Stimulated activated CD8-positive, alpha-beta memory T cell treated with anti-CD3 and anti-CD28 coated beads, Interleukin-12 subunit alpha, Interleukin-12 subunit beta, amount 100 ng/mL, for 24 hours (primary cell): Measurements from ENCODE around the gene TRIM75.
"Not testable (repeated sequence)": the region's sequence is repeated elsewhere in the genome, so short reads cannot be mapped to it uniquely, and the experiment has no call there.

Experiments used
- DNase-seq: peaks from one replicate; pipeline ENCODE4 v3.0.0-alpha.2; 2020; ENCODE audit errors: extremely low read depth

TRIM75 gene

DNA sequence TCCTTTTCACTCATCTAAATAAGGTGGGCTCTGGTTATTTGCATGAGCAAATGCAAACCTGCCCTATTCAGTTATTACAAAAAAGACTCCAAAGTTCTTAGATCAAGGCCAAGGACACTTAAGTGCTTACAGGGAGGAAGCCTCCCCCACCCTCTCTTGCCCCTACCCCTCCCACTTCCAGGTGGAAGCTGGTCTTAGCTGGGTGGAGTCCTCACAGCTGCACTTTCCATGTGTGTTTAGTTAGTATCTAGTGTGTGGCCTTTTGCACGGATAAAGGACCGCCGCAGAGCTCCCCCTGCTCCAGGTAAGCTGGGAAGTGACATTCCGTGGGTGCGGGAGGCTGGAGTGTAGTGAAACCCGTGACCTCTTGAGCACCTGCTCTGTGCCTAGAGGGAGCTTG is at the start of gene TRIM75:
TSS of gene TRIM75 (plus strand) at position 222 of the 400 bp plus-strand sequence. CDS start 5,282 bp downstream, outside the sequence.
- DNase-seq, result no peak

DNA sequence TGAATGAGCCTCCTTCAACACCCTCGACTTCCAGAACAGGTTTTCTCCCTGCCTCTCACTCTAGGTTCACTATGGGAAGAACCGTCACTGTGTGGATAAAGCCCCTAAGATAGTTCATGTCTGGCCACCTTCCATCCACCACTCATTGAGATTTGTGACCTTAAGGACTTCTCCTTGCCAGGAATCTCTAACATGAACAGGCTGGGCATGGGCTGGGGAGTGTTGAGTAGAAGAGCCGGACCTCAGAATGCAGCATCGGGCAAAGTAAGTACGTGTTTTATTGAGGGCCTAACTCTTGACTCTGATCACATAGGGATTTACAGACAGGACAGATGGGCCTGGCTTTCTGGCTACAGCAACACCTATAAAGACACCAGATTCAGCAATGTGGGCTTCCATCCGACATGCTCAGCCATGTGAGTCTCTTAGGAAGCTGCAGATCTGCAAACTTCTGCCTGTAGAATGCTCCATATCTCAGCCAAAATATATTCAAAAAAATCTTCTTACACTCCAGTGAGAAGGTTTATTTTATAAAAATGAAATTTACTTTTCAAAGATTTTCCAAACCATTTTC is 48.2 kb upstream of the TRIM75 start:
- no peak for DNase-seq

DNA sequence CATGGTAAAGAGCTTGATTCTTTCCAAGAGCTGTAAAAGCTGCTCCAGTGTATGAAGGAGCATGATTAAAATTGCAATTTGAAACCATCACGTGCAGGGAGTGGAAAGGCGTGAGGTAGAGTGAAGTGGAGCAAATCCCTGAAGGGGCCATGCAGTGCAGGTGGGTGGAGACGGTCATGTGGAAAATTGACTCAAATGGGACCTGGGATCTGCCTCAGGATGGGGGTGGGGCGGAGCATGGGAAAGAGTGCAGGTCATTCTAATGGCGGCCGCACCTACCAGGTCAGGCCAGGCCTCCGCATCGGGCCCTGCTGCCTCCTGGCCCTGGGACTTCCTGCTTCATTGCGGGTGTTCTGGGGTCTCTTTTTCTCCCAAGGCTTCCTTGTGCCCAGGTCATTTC is 47.2 kb upstream of the TRIM75 start:
- DNase-seq, result no peak

DNA sequence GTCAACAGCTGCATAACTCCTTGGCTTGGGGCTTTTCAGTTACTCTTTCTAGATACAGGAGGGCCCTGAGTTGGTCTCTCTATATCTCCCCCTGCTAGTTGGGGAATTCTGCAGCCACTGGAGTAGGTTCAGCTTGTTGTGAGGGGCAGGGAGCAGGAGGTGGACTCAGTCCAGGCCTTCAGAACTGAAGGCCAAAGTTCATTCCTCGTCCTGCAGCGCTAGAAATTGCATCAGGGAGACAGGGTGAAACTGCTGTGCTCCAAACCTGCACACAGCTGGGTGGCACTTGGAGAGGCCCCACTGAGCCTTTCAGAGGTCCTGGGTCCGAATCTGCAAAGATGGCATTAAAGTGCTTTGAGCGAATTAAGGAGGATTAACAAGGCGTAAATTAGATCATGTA is 46.8 kb upstream of the TRIM75 start:
- DNase-seq, result no peak

DNA sequence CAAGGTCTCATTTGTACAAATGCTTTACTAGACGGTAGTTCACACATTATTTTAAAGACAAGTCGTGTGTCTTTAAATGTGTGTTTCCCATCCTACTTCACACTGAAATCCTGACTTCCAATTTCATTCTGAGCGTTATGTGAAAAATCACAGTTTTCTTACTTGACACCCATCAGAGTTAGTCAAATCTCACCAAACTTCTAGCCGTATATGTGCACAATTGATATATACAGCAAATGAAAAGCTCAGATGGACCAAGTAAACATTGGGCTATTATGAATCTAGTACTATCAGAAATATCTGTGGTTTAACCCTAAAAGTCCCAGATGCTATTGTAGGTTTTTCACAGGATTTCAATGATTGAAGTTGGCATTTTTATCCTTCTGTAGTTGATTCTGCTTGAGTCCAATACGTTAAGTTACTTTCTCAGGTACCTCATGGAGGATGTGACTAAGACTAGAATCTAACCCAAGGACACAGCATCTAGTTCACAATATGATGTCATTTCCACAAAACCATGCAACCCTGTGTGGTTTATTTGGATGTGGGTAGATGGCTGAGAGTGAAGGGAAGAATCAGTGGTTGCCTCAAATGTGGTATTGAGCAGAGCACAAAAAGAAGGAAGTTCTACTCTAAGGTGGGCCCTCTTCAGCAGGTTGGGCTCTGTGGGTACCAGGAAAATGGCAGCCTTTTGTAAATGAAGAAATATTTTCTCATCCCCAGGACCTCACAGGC is 44.0 kb upstream of the TRIM75 start:
- DNase-seq, result no peak

DNA sequence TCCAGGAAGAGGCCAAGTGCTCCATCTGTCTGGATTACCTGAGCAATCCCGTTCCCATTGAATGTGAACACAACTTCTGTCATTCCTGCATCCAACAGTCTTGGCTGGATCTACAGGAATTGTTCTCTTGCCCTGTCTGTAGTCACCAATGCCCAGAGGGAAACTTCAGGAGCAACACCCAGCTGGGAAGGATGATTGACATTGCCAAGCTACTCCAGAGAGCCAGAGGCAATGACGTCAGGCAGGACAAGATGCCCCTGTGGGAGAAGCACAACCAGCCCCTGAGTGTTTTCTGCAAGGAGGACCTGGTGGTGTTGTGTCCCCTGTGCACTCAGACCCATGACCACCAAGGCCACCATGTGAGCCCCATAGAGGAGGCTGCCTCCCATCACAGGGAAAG is 43.2 kb upstream of the TRIM75 start:
- DNase-seq, result no peak

DNA sequence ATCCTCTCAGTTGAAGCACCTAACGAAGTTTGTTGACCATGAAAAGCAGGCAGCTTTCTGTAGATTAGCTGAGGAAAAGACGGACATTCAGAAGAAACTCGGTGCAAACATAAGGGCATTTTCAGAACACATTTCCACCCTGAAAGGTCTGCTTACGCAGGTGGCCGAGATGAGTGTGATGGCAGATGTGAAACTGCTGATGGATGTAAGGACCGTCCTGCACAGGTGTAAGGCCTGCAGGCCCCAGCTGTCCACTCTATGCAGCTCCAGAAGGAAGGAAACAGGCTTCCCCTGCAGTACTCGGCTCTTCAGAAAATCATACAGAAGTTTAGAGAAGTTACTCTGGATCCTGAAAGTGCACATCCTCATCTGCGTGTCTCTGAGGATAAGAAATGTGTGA is 42.7 kb upstream of the TRIM75 start:
- DNase-seq, result no peak

DNA sequence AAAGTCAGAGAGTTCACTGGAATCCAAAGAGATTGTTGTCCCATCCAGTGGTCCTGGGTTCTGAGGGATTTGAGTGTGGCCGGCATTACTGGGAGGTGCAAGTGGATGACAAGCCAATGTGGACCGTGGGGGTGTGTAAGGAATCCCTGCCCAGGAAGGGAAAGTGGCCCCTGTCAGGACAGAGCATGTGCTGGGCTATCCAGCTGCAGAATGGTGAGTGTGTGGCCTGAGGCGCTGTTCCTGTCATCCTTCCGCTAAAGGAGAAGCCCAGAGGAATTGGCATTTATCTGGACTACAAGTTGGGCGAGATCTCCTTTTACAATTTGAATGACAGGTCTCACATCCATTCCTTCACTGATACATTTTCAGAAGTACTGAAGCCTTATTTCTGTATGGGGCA is 42.3 kb upstream of the TRIM75 start:
- DNase-seq, result no peak

DNA sequence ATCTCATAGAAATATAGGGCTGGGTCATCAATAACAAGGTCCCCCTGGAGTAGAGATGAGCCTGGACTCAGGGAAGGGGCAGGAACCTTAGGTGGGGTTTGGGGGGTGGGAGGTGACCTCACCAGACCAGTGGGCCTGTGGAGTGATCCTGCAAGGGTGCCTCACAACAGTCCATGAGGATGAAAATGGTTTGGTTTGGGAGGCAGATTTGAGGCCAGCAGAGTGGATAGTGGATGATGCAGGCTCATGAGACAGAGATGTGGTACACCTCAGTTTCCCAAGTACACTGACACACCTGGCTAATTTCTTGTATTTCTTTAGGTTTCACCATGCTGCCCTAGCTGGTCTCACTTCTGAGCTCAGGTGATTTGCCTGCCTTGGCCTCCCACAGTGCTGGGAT is 40.0 kb upstream of the TRIM75 start:
- no peak for DNase-seq

DNA sequence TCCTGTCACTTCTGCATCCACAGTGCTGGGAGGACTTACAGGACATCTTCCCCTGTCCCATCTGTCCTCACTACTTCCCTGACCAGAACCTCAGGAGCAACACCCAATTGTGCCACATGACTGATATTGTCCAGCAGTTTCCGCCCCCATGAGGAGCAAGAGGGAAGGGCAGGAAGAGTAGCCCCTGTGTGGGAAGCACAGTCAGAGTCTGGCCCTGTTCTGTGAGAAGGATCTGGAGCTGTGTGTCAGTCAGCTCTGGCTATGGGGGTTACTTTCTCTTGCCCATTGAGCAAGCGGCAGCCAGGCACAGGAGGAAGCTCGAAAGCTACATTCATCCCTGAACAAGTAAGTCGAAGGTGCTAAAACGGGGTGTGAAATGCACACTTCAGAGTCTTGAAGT is 36.7 kb upstream of the TRIM75 start:
- no peak for DNase-seq

DNA sequence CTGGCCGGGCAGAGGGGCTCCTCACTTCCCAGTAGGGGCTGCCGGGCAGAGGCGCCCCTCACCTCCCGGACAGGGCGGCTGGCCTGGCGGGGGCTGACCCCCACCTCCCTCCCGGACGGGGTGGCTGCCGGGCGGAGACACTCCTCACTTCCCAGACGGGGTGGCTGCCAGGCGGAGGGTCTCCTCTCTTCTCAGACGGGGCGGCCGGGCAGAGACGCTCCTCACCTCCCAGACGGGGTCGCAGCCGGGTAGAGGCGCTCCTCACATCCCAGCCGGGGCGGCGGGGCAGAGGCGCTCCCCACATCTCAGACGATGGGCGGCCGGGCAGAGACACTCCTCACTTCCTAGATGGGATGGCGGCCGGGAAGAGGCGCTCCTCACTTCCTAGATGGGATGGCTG is 33.7 kb upstream of the TRIM75 start:
- not testable (repeated sequence) for DNase-seq

DNA sequence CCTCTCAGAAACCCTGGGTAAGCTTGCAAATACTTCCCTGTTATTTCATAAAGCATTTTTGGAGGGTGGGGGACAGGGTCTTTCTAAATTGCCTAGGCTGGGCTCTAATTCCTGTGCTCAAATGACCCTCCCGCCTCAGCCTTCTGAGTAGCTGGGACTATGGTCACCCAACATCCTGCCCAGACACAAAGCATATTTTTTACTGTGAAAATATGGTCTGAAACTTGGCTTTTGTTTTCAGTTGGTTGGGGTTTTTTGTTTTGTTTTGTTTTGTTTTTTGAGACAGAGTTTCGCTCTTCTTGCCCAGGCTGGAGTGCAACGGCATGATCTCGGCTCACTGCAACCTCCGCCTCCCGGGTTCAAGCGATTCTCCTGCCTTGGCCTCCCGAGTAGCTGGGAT is 27.9 kb upstream of the TRIM75 start:
- DNase-seq, result not testable (repeated sequence)

DNA sequence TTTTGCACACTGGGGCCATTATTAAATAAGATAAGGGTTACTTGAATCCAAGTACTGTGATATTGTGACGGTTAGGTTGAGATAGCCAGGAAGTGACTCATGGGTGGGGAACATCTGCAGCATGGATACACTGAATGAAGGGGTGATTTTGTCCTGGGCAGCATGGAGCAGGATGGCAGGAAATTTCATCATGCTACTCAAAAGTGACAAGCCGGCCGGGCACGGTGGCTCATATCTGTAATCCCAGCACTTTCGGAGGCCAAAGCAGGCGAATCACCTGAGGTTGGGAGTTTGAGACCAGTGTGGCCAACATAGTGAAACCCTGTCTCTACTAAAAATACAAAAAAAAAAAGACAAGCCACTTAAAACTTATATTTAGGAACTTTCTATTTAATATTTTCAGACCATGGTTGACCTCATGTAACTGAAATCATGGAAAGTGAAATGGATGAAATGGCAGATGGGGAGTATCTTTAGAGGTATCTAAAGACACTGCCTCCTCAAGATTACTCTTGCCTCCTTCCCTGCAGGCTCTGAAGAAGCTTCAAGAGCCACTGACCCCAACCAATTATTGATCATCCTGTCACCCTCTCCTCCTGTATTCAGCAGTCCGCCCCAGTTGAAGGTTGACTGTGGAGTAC is 25.8 kb upstream of the TRIM75 start:
- DNase-seq, result no peak

DNA sequence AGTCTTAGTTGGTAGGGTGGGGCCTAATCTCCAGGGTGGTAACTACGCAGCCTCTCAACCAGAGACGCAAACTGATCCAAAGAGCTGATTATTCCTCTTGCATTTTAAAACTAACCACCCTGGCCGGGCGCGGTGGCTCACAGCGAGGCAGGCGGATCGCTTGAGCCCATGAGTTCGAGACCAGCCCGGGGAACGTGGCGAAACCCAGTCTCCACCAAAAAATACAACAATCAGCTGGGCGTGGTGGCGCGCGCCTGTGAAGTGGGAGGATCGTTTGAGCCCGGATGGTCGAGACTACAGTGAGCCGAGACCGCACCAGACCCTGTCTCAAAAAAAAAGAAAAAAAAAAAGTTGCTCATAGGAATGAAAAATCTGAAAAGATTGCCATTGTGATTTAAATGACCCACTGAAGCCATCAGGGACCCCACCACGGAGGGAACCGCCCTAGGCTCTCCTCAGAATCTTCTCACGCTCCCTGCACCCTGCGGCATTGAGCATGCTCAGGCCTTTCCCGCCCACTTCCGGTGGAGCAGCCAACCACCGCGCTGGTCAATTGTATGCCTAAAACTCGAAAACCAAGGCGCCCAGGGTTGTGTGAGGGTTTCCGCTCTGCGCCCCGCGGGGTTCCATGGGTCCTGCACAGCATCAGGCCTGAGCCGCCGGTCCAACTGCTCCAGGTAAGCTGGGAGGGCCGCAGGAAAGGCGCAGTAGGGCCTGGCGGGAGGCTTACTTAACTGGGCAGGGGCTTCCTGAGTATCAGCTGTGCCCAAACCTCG is 22.0 kb upstream of the TRIM75 start, which contains the start of gene TRIM60:
TSS of gene TRIM60 (plus strand) at position 564 of the 776 bp plus-strand sequence. CDS start 8,074 bp downstream, outside the sequence.
- DNase-seq, result no peak

DNA sequence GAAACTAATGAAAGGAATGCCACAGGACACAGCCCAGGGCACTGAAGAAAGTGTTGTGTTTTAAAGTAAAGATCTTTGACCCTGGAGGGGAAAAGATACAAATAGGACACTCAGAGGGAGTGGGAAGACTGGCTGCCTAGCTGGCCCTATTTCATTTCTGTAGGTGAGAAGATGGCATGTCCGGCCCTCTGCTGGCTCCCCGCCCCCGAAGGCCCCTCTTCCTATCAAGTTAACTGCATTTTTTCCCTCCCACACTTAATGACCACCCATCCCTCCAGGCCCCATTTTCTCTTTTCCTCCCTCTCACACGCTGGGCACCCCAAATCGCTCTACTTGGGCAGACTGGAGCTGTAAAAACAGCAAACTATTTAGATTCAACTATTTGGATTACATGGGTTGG is 5.5 kb upstream of the TRIM75 start:
- no peak for DNase-seq

DNA sequence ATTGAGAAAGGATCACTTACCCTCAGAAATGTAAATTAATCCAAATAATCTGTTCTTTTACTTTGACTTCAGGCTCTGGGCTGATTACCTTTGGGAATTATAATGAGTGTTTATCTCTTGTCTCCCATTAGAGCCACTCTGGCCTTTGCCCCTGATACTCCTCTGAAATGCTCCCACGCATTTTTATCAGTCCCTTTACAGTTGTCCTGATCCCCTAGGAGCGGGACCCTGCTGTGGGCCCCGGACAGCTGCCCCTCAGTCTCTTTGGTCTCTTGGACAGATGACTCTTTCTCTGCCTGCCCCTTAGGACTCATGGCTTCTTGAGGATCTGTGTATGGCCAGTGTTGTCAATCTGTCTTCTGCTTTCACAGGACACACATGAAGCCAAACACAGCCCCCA is 1.0 kb upstream of the TRIM75 start:
- DNase-seq, result no peak

DNA sequence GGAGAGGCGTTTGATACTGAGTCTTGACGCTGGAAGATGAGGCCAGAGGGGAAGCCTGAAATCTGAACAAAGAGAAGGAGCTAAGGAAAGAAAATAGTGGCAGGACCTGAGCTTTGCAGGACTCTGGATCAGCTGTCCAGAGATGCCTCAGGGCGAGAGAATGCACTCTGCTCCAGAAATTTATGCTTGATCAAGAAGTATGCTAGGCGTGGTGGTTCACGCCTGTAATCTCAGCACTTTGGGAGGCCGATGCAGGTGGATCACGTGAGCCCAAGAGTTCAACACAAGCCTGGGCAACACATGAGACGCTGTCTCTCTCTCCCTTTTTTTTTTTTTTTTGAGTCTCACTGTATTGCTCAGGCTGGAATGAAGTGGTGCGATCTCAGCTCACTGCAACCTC is 1.9 kb downstream of the TRIM75 start:
- DNase-seq, result no peak

DNA sequence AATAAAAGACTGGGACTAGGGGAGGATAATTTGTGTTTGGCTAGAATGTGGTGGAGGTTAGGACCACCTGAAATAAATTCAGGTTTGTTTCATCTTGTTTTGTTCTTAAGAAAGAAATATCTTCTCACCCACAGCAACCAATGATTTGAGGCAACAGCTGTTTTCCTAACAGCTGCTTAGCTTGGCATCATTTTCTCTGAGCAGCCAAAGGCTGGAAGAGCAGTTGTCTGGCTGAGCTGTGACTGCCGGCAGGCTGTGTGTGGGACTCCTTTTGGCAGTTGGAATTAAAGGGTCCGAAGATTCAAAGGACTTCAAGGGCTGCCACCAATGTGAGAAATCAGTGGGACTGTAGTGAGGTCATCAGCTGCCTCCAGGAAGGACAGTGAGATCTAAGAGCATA is 5.0 kb downstream of the TRIM75 start:
- no peak for DNase-seq

DNA sequence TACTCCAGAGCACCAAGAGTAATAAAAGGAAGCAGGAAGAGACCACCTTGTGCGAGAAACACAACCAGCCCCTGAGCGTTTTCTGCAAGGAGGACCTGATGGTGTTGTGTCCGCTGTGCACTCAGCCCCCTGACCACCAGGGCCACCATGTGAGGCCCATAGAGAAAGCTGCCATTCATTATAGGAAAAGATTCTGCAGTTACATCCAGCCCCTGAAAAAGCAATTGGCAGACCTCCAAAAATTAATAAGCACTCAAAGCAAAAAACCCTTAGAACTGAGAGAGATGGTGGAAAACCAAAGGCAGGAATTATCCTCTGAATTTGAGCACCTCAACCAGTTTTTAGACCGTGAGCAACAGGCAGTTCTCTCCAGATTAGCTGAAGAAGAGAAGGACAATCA is 5.7 kb downstream of the TRIM75 start:
- DNase-seq, result no peak

DNA sequence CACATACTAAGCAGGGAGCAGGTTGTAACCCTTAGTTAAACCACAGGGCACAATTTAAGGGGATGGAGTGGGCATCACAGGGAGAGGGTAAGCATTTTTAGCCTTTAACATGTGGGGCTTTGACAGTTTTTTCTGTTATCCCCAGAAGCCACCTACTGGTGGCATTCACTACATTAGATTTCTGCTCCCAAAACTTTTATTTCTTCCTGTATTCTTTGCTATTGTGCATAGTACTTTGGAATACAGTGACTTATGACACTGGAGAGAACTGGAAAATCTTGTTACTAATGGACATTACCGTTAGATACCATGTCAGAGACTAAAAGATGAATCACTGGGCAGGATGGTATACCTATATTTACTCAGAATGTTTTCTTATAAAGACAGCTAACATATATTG is 7.3 kb downstream of the TRIM75 start:
- DNase-seq, result no peak

DNA sequence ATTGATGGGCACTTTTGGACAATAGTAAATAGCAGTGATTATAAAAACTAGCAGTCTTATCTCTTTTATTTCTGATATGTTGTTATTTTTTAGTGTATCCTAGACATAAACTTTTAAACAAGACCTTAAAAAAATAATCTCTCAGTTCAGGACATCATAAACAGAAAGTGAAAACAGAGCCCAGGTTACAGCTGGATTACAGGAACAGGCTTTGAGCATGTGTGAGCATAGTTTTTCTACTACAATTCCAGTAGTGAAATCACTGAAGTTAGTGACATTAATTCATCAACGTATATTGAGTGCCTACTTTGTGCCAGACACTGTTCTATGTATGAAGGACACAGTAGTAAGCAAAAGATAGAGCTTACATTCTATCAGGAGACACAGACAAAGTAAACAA is 16.9 kb downstream of the TRIM75 start:
- DNase-seq, result no peak

DNA sequence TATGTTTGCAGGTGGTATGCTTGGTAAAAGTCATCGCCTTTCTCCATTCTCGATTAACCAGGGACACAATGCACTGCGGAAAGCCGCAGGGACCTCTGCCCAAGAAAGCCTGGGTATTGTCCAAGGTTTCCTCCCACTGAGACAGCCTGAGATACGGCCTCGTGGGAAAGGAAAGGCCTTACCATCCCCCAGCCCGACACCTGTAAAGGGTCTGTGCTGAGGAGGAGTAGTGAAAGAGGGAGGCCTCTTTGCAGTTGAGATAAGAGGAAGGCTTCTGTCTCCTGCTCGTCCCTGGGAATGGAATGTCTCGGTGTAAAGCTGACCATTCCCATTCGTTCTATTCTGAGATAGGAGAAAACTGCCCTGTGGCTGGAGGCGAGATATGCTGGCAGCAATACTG is 19.7 kb downstream of the TRIM75 start:
- not testable (repeated sequence) for DNase-seq
